Measurements from ENCODE around the gene MMAB.

DNA sequence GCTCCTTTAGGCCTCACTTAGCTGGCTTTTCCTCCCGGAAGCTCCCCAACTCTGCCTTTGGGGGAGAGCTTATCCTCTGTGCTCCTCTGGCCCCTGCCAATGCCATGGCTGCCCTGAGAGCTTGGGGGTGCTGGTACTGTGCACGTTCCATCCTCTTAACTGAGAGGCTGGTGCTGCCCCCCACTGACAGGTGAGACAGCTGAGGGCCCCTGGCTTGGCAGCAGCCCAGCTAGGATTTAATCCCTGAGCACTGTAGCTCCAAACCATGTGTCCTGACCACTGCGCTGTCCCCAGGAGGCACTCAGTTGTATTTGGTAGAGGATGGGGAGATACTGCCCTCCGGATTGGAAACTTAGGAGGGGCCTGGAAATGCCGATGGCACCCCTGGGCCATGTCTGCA, 49.8 kb downstream of the MMAB start:
- TF ChIP-seq, protein P1, sequence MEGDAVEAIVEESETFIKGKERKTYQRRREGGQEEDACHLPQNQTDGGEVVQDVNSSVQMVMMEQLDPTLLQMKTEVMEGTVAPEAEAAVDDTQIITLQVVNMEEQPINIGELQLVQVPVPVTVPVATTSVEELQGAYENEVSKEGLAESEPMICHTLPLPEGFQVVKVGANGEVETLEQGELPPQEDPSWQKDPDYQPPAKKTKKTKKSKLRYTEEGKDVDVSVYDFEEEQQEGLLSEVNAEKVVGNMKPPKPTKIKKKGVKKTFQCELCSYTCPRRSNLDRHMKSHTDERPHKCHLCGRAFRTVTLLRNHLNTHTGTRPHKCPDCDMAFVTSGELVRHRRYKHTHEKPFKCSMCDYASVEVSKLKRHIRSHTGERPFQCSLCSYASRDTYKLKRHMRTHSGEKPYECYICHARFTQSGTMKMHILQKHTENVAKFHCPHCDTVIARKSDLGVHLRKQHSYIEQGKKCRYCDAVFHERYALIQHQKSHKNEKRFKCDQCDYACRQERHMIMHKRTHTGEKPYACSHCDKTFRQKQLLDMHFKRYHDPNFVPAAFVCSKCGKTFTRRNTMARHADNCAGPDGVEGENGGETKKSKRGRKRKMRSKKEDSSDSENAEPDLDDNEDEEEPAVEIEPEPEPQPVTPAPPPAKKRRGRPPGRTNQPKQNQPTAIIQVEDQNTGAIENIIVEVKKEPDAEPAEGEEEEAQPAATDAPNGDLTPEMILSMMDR (IDR thresholded peaks at IDR 0.05), result no peak
- no peak for TF ChIP-seq POLR2A (IDR thresholded peaks at IDR 0.05)
- no peak for TF ChIP-seq POLR2AphosphoS5 (IDR thresholded peaks at IDR 0.05)

Measured in transverse colon (tissue), 4 donors.